Kidney (tissue), 14 donors: ENCODE measurements around the gene NTF3. TPM values are rescaled to one million over a fixed set of nuclear protein-coding genes. Genes with fewer than 3 reads are reported as not detected.

Experiments used
- DNase-seq, 5 donors: peaks; one replicate each; pipeline ENCODE4 v3.0.0-alpha.2; 2013 to 2020
- FAIRE-seq: peaks from 2 replicates; lab custom pipeline; 2012; peaks lifted over from hg19 to GRCh38; lab: Jason Lieb, UNC
- H3K27ac ChIP-seq, 2 donors: one replicate each; pipeline ENCODE4 v1.7.0; 2013; ENCODE audit warnings: low read depth in 2 of 2, low read length in 2 of 2, inconsistent platforms in 1 of 2
- H3K27me3 ChIP-seq: one replicate; pipeline ENCODE4 v1.7.1; 2013; ENCODE audit warnings: low read length, inconsistent platforms; ENCODE audit not compliant: control insufficient read depth, insufficient read depth
- H3K36me3 ChIP-seq, 3 donors: one replicate each; pipeline versions ENCODE4 v1.7.0 to v1.7.1; 2013; ENCODE audit warnings: low read length in 3 of 3, control low read depth in 1 of 3, inconsistent platforms in 1 of 3; ENCODE audit not compliant: insufficient read depth in 3 of 3, control insufficient read depth in 2 of 3
- H3K4me1 ChIP-seq, 3 donors: one replicate each; pipeline versions ENCODE4 v1.7.0 to v1.7.1; 2013; ENCODE audit warnings: low read length in 3 of 3, inconsistent platforms in 1 of 3, low read depth in 1 of 3; ENCODE audit not compliant: control insufficient read depth in 2 of 3, insufficient read depth in 2 of 3
- H3K4me3 ChIP-seq, 3 donors: one replicate each; pipeline versions ENCODE4 v1.7.0 to v1.8.1; 2013; ENCODE audit warnings: low read length in 3 of 3, control low read depth in 1 of 3, inconsistent platforms in 1 of 3
- H3K9ac ChIP-seq, 3 donors: one replicate each; pipeline versions ENCODE4 v1.7.0 to v1.7.1; 2013; ENCODE audit warnings: low read length in 3 of 3, control low read depth in 1 of 3, inconsistent platforms in 1 of 3
- H3K9me3 ChIP-seq, 3 donors: one replicate each; pipeline versions ENCODE4 v1.7.0 to v1.7.1; 2013; ENCODE audit warnings: low read length in 3 of 3, control low read depth in 1 of 3, inconsistent platforms in 1 of 3; ENCODE audit not compliant: control insufficient read depth in 2 of 3, insufficient read depth in 1 of 3
- CTCF ChIP-seq: IDR thresholded peaks from 3 replicates; pipeline ENCODE4 v1.5.1; 2012; ENCODE audit warnings: mild to moderate bottlenecking, moderate library complexity, borderline replicate concordance; ENCODE audit not compliant: insufficient read depth; ENCODE audit errors: extremely low read depth
- intact Hi-C: fragments of 100-400 bp; cut with DNase I; formaldehyde crosslinking; loops from one replicate; pipeline ENCODE4 v1.11.1; 2022
- polyA plus RNA-seq: library from polyadenylated mRNA; stranded (reverse); fragments of 350-450 nt; fragmentation: Illumina TruSeq; extraction: RNeasy Lipid Tissue Mini Kit (QIAGEN cat#74804); gene quantifications from one replicate; pipeline ENCODE4 v1.2.3, GENCODE V29; 2014; ENCODE audit warnings: low read depth, low replicate concordance; ENCODE audit not compliant: insufficient read depth
- total RNA-seq: library from RNA; stranded (reverse); fragmentation: NEBNext Ultra II Directional; extraction: Animal tissue kit (Norgen Biotek cat#: 25700); gene quantifications from one replicate; pipeline ENCODE4 v1.2.1, GENCODE V29; 2021
- donor health status: control.
- donor health status: control.
- donor health status: control.
- donor health status: control.
- donor health status: control.
- donor health status: DM: yes; HTN: yes; CAD: no.
- donor health status: Normal renal cell carcinoma (clear cell type).

The NTF3 gene
- total and polyA plus RNA-seq, 2 donors from 2014 or later = 2.9 to 3.5 TPM

- Histone ChIP-seq H3K36me3 (no peaks in the 10 kb centered on the region), H3K27me3 (no peaks in the 10 kb centered on the region), H3K9ac (no peak overlapping the region), H3K4me3 (no peak overlapping the region), H3K27ac (no peak overlapping the region), H3K4me1 (peaks cover 0 to 3% (median 0%) of the 10 kb centered on the region in 3 donors), H3K9me3 (no peaks in the 10 kb centered on the region)
- intact Hi-C loops = no loop called here
- TF ChIP-seq CTCF = no peak
- DNase-seq (no peak), FAIRE-seq (no peak)
Observed at GRCh38 chr12:5473076-5473782, 41.3 kb downstream of the NTF3 start.

GRCh38 chr12:5473783-5474116, 41.8 kb downstream of the NTF3 start:
- H3K9me3 ChIP-seq = no peaks in the 10 kb centered on the region
- DNase-seq = no peak
- FAIRE-seq = no peak
- intact Hi-C loops = no loop called here
- no peak overlapping the region for H3K4me3 ChIP-seq
- H3K4me1 ChIP-seq = peaks cover 0 to 3% (median 0%) of the 10 kb centered on the region in 3 donors
- TF ChIP-seq CTCF = no peak
- no peaks in the 10 kb centered on the region for H3K36me3 ChIP-seq
- H3K27ac ChIP-seq = no peak overlapping the region
- H3K9ac ChIP-seq = no peak overlapping the region
- no peaks in the 10 kb centered on the region for H3K27me3 ChIP-seq

- H3K4me3 ChIP-seq = no peak overlapping the region
- TF ChIP-seq CTCF = no peak
- H3K27ac ChIP-seq = no peak overlapping the region
- FAIRE-seq = no peak
- intact Hi-C loops = no loop called here
- no peaks in the 10 kb centered on the region for H3K9me3 ChIP-seq
- H3K9ac ChIP-seq = no peak overlapping the region
- H3K36me3 ChIP-seq = no peaks in the 10 kb centered on the region
- peaks cover 0 to 6% (median 0%) of the 10 kb centered on the region in 3 donors for H3K4me1 ChIP-seq
- DNase-seq = no peak
- no peaks in the 10 kb centered on the region for H3K27me3 ChIP-seq
Observed at GRCh38 chr12:5476356-5476755, 44.4 kb downstream of the NTF3 start.
